ENCODE results near the gene SCYGR4. TPM values are rescaled to one million over a fixed set of nuclear protein-coding genes. Genes with fewer than 3 reads are reported as not detected.
"Not testable (repeated sequence)": the region's sequence is repeated elsewhere in the genome, so short reads cannot be mapped to it uniquely, and the experiment has no call there.

The SCYGR4 gene, protein sequence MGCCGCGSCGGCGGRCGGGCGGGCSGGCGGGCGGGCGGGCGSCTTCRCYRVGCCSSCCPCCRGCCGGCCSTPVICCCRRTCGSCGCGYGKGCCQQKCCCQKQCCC
- total RNA-seq, result not detected

DNA sequence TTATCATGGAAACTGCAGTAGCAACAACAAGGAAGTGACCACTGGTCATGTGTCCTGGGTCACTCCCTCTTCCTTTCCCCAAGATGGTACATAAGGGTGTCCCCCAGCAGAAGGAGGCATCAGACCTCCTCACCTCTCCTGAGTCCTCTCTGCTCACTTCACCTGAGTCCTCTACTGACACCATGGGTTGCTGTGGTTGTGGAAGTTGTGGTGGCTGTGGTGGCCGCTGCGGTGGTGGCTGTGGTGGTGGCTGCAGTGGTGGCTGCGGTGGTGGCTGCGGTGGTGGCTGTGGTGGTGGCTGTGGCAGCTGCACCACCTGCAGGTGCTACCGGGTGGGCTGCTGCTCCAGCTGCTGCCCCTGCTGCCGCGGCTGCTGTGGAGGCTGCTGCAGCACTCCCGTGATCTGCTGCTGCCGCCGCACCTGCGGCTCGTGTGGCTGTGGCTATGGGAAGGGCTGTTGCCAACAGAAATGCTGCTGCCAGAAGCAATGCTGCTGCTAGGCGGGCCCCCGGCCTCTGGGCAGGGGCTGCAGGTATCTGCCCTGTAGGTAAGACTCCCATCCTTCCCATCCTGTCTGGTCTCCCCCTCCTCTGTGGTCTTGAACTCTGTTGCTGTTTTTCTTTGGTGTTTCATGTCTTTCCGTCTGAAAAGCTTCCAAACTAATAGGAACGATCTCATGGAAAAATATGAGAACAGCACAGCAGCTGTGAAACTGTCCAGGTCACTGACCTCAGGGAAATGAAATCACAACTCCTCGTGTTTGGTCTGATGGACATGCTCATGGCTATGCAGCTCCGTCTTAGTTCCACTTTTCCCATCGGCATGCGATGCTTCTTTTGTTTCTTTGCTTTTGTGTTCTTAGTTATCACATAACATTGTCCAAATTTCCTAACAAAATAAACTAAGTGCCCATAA is at the start of gene SCYGR4:
TSS of gene SCYGR4 (plus strand) at position 183 of the 915 bp plus-strand sequence. CDS start at position 183, 0 bp downstream.
- no peak within 1 kb of the TSS for H3K27ac Mint-ChIP-seq
- no peak within 1 kb of the TSS for H3K4me3 Mint-ChIP-seq
- no peaks in the 10 kb centered on the region for H3K4me1 Mint-ChIP-seq
- H3K9me3 Mint-ChIP-seq, result no peaks in the 10 kb centered on the region
- peaks cover 21% of the 10 kb centered on the region for H3K27me3 Mint-ChIP-seq
- ATAC-seq (replicated peaks), result no peak
- no peaks in the 10 kb centered on the region for H3K36me3 Mint-ChIP-seq (ENCODE audit: low read depth)

DNA sequence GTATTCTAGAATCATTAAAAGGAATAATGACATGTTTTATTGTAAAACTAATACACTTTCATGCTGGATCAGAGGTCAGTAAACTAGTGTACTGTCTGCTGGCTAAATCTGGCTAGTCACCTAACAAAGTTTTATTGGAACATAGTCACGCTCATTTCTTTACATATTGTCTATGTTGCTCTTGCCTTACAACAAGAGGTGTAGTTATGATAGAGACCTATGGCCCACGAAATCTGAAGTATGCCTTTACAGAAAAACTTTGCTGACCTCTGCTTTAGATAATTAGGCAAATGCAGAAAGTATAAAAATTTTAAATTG is 48.5 kb upstream of the SCYGR4 start:
- no peak for ATAC-seq (replicated peaks)
- Mint-ChIP-seq H3K36me3 (ENCODE audit: low read depth) (peaks cover 11% of the 10 kb centered on the region), H3K9me3 (no peaks in the 10 kb centered on the region), H3K4me1 (no peaks in the 10 kb centered on the region), H3K27ac (no peak overlapping the region), H3K27me3 (peaks cover 6% of the 10 kb centered on the region), H3K4me3 (no peak overlapping the region)

DNA sequence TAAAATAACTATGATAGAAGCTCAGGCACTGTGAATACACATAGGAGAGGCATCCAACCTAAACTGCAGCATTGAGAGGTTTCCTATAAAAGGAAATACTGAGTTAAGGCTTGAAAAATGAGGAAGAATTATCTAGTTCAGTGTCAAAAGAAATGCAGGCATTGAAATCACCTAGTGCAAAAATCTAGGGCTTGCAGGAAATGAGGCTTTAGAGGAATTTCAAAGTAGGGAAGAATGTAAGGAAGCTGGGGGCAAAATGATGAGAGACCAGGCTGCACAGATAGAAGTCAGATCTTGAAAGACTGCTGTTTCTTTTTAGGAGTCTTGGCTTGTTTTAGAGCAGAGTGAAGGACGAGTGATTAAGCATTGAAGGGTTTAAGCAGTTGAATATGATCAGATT is 46.7 kb upstream of the SCYGR4 start:
- ATAC-seq (replicated peaks), result no peak
- Mint-ChIP-seq H3K9me3 (no peaks in the 10 kb centered on the region), H3K4me1 (no peaks in the 10 kb centered on the region), H3K36me3 (ENCODE audit: low read depth) (no peaks in the 10 kb centered on the region), H3K27me3 (peaks cover 6% of the 10 kb centered on the region), H3K27ac (no peak overlapping the region), H3K4me3 (no peak overlapping the region)

DNA sequence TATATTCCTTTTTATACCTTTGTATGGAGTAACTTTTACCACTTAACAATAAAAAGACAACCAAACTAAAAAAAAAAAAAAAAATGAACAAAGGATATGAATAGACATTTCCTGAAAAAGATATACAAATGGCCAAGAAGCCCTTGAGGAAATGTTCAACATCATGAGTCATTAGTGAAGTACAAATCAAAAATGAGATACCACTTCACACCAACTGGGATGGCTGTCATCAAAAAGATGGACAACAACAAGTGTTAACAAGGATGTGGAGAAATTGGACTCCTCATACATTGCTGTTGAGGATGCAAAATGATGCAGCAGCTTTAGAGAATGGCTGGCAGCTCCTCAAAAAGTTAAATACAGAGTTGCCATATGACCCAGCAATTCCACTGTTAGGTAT is 41.2 kb upstream of the SCYGR4 start:
- no peaks in the 10 kb centered on the region for H3K9me3 Mint-ChIP-seq
- H3K4me3 Mint-ChIP-seq, result no peak overlapping the region
- no peak for ATAC-seq (replicated peaks)
- no peak overlapping the region for H3K27ac Mint-ChIP-seq
- H3K36me3 Mint-ChIP-seq (ENCODE audit: low read depth), result no peaks in the 10 kb centered on the region
- peaks cover 24% of the 10 kb centered on the region for H3K27me3 Mint-ChIP-seq
- no peaks in the 10 kb centered on the region for H3K4me1 Mint-ChIP-seq

DNA sequence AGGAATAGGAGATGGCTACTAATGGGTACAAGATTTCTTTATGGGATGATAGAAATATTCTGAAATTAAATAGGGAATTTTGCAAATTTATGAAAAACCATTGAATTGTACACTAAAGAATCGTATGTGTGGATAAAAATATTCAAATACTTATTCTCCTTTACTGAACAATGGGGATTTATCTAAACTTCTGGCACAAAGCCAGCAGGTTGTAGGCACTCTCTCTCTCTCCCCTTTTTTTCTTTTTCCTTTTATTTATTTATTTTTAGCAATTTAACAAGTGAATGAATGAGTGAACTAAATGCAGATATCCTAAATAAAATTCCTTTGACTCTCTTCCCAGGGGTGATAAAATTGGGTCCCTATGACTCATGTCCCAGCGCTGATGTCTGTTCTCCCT is 40.5 kb upstream of the SCYGR4 start:
- Mint-ChIP-seq H3K36me3 (ENCODE audit: low read depth) (no peaks in the 10 kb centered on the region), H3K9me3 (no peaks in the 10 kb centered on the region), H3K4me1 (no peaks in the 10 kb centered on the region), H3K27me3 (peaks cover 28% of the 10 kb centered on the region), H3K4me3 (no peak overlapping the region), H3K27ac (no peak overlapping the region)
- no peak for ATAC-seq (replicated peaks)

DNA sequence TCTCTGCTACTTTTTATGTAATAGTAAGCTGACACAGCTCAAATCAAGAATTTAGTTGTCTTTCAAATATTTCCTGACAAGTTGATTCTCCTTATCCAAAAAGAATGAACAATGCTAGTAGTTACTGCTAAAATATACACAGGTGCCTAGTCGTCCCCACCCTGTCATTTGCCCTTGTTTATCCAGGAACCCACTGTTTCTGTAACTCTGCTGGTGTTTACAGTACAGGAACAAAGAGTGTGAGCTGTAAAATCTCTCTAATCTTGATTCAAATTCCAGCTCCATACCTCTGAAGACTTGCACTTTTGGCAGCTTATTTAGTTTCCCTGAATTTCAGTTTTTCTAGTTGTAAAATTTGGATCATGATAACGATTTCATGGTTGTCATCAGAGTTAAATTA is 39.7 kb upstream of the SCYGR4 start:
- no peak overlapping the region for H3K4me3 Mint-ChIP-seq
- ATAC-seq (replicated peaks), result no peak
- H3K27me3 Mint-ChIP-seq, result peaks cover 35% of the 10 kb centered on the region
- no peaks in the 10 kb centered on the region for H3K4me1 Mint-ChIP-seq
- no peak overlapping the region for H3K27ac Mint-ChIP-seq
- H3K36me3 Mint-ChIP-seq (ENCODE audit: low read depth), result no peaks in the 10 kb centered on the region
- peaks cover 6% of the 10 kb centered on the region for H3K9me3 Mint-ChIP-seq

DNA sequence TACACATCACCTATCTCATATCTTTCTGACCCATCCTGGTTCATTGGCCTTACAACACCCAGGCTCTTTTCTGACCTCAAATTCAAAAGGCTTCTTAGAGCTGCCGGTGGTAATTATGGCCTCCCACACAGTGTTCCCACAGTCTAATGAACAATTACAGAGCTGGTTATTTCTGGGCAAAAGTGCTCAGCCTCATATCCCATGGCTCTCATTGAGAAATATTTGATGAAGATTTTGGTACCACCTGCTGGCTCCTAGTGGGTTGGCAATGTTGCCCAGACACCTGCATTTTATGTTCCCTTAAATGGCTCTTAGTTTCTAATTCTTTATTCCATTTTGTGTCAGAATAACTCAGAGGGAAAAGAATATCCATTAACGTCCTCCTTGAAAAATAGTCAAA is 38.7 kb upstream of the SCYGR4 start:
- no peak overlapping the region for H3K4me3 Mint-ChIP-seq
- H3K4me1 Mint-ChIP-seq, result no peaks in the 10 kb centered on the region
- H3K27ac Mint-ChIP-seq, result no peak overlapping the region
- no peak for ATAC-seq (replicated peaks)
- peaks cover 10% of the 10 kb centered on the region for H3K9me3 Mint-ChIP-seq
- peaks cover 31% of the 10 kb centered on the region for H3K27me3 Mint-ChIP-seq
- no peaks in the 10 kb centered on the region for H3K36me3 Mint-ChIP-seq (ENCODE audit: low read depth)

DNA sequence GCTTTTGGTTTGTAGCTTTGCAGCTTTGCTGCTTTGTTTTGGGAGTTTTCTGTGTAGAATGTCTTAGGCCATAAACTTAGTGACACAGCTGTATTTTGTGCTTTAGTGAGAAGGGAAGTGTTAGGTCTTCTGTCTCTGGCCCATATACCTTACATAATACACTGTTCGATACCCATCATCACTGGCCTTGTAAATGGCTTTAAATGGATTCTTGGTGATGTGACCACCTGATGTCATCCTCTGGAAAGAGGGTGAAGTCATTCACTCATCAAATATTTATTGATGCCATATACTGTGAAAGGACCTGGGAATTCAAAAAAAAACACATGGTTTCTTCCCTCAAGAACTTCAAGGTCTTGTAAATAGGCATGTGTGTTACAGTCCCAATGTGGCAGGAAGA is 37.5 kb upstream of the SCYGR4 start:
- peaks cover 10% of the 10 kb centered on the region for H3K9me3 Mint-ChIP-seq
- H3K27me3 Mint-ChIP-seq, result peaks cover 37% of the 10 kb centered on the region
- H3K4me3 Mint-ChIP-seq, result no peak overlapping the region
- H3K4me1 Mint-ChIP-seq, result no peaks in the 10 kb centered on the region
- ATAC-seq (replicated peaks), result no peak
- H3K27ac Mint-ChIP-seq, result no peak overlapping the region
- H3K36me3 Mint-ChIP-seq (ENCODE audit: low read depth), result no peaks in the 10 kb centered on the region

DNA sequence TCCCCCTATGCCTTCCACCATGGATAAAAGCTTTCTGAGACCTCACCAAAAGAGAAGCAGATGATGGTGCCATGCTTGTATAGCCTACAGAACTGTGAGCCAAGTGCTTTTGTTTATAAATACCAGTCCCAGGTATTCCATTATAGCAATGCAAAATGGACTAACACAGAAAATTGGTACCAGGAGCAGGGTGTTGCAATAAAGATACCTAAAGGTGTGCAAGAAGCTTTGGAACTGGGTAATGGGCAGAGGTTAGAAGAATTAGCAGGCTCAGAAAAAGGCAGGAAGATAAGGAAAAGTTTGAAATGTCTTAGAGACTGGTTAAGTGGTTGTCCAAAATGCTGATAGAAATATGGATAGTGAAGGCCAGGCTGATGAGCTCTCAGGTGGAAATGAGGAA is 34.9 kb upstream of the SCYGR4 start:
- ATAC-seq (replicated peaks), result no peak
- Mint-ChIP-seq H3K9me3 (peaks cover 10% of the 10 kb centered on the region), H3K4me1 (no peaks in the 10 kb centered on the region), H3K36me3 (ENCODE audit: low read depth) (no peaks in the 10 kb centered on the region), H3K27ac (no peak overlapping the region), H3K4me3 (no peak overlapping the region), H3K27me3 (peaks cover 33% of the 10 kb centered on the region)

DNA sequence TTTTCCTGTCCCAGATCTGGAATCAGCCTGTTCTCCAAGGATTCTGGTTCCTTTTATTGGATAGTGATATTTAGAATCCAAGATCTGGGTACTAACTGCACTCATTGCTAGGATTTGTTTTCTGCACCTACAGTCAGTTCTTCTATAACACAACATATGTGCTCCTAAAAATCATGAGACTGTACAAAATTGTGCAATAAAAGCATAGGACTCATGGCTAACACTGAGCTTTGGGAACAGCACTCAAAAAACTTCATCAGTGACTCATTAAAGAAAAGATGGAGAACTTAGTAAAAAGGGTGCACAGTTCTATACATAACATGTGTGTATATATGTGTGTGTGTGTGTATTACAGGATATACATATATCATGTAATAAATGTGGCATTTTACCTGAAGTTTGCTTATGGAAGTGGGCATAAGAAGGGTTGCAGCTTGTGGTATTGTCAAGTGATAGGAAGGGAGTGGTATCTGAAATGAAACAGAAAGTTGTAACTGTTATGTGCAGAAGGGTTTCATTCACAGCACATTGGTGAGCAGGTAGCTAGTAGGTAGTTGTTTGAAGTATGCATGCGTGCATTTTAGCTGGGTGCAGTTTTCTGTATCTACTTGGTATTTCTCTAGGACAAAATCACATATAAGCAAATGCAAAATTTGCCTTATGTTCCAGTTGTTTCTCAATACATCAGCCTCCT is 24.5 kb upstream of the SCYGR4 start:
- peaks cover 35% of the 10 kb centered on the region for H3K27me3 Mint-ChIP-seq
- H3K36me3 Mint-ChIP-seq (ENCODE audit: low read depth), result no peaks in the 10 kb centered on the region
- H3K9me3 Mint-ChIP-seq, result peaks cover 6% of the 10 kb centered on the region
- ATAC-seq (replicated peaks), result no peak
- H3K4me1 Mint-ChIP-seq, result no peaks in the 10 kb centered on the region
- H3K4me3 Mint-ChIP-seq, result no peak overlapping the region
- H3K27ac Mint-ChIP-seq, result no peak overlapping the region

DNA sequence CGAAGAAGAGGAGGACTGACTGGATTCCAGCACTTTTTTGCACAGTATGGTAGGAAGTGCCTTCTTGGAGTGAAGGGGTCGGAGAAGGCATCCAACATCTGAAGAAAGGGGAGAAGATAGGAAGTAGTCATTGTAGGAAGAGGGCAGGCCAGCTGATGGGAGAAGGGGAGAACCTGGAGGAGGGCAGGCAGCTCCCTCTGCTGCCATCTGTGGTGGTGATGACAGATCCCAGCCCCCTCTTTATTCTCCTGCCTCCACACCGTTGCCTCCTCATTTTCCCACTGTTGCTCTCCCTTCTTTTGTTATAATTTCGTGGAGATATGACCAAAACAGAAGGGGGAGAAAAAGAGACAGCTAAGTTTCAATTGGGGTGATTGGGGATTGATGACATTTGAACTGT is 21.5 kb upstream of the SCYGR4 start:
- Mint-ChIP-seq H3K27ac (no peak overlapping the region), H3K4me1 (no peaks in the 10 kb centered on the region), H3K4me3 (no peak overlapping the region), H3K9me3 (peaks cover 6% of the 10 kb centered on the region), H3K36me3 (ENCODE audit: low read depth) (no peaks in the 10 kb centered on the region), H3K27me3 (peaks cover 41% of the 10 kb centered on the region)
- no peak for ATAC-seq (replicated peaks)

DNA sequence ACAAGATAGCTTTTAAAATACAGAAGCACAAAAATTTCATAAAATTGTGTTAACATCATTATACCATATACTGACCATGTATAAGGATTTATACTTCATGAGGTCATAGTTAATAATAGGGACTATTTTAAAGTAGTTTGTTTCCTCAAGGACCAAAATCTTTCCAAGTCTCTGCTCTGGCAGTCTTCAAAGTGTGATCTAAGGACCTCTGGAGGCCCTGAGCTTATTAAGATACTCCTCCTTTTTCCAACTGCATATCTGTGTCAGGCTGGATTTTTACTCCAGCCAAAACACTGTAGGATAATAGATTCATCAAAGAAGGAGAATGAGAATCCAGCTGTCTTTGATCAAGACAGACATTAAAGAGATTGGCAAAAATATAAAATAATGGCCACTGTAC is 20.3 kb upstream of the SCYGR4 start:
- H3K4me3 Mint-ChIP-seq, result no peak overlapping the region
- H3K36me3 Mint-ChIP-seq (ENCODE audit: low read depth), result no peaks in the 10 kb centered on the region
- ATAC-seq (replicated peaks), result no peak
- H3K9me3 Mint-ChIP-seq, result peaks cover 6% of the 10 kb centered on the region
- H3K27ac Mint-ChIP-seq, result no peak overlapping the region
- no peaks in the 10 kb centered on the region for H3K4me1 Mint-ChIP-seq
- H3K27me3 Mint-ChIP-seq, result peaks cover 45% of the 10 kb centered on the region

DNA sequence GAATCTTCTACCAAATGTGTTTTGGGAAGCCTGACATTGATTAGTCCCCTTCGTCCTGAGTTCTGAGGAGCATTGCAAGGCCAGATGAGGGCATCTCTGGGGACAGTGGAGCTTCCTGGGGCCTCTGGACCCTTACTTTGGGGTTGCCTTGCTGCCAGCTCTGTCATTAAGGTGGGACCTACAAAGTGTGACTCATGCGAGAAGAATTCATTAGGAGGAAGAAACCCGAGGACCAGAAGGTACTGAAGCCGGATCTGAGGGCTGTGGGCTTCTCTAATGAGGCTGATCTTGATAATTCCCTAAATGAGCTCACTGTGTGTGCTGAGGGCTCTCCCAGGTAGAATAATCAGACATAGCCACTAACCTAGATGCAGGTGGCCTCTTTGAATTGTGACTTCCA is 19.3 kb upstream of the SCYGR4 start:
- H3K4me1 Mint-ChIP-seq, result no peaks in the 10 kb centered on the region
- no peaks in the 10 kb centered on the region for H3K36me3 Mint-ChIP-seq (ENCODE audit: low read depth)
- H3K27ac Mint-ChIP-seq, result no peak overlapping the region
- H3K4me3 Mint-ChIP-seq, result no peak overlapping the region
- ATAC-seq (replicated peaks), result no peak
- peaks cover 44% of the 10 kb centered on the region for H3K27me3 Mint-ChIP-seq
- H3K9me3 Mint-ChIP-seq, result peaks cover 6% of the 10 kb centered on the region

DNA sequence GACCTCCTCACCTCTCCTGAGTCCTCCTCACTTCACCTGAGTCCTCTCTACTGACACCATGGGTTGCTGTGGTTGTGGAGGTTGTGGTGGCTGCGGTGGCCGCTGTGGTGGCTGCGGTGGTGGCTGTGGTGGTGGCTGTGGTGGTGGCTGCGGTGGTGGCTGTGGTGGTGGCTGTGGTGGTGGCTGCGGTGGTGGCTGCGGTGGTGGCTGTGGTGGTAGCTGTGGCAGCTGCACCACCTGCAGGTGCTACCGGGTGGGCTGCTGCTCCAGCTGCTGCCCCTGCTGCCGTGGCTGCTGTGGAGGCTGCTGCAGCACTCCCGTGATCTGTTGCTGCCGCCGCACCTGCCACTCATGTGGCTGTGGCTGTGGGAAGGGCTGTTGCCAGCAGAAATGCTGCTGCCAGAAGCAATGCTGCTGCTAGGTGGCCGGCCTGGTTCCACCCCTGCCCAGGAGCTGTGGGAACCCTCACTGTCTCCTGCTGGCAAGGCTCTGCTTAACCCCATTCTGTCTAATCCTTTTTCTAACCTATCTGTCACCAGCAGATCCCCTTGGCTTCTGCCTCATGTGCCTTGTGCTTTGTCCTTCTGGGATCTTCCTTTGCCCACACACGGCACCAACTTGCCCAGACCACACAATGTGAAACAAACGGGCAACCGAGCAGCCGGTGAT is 18.3 kb upstream of the SCYGR4 start, which contains the start of gene SCYGR2:
TSS of gene SCYGR2 (plus strand) at position 59 of the 669 bp plus-strand sequence. CDS start at position 59, 0 bp downstream.
- H3K27me3 Mint-ChIP-seq, result peaks cover 42% of the 10 kb centered on the region
- not testable (repeated sequence) for H3K4me3 Mint-ChIP-seq

More for the DNA sequence above, 18.3 kb upstream of the SCYGR4 start, which contains the start of gene SCYGR2:
- ATAC-seq (replicated peaks); H3K27ac Mint-ChIP-seq; H3K4me1 Mint-ChIP-seq; H3K36me3 Mint-ChIP-seq (ENCODE audit: low read depth); H3K9me3 Mint-ChIP-seq: not testable (repeated sequence)
